ENCODE results near the gene UGT1A5.
"Not testable (repeated sequence)": the region's sequence is repeated elsewhere in the genome, so short reads cannot be mapped to it uniquely, and the experiment has no call there.

The UGT1A5 gene

DNA sequence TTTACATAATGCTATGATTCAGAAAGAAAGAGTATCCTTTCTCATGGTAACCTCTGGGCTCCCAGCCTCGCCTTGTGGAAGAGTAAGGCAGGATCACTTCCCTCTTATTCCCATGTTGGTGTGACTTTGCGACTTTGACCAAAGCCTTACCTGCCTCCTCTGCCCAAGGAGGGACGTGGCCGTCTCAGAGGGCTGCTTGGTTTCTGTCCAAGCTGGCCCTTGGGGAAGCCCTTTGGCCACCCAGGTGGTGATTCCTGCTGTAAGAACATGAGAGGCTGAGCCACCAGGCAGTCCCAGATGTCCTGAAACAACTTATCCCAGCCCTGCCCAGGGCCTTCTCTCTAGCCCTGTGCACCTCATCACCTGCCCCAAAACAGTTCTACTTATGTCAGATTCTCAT is 14.0 kb upstream of the UGT1A5 start:
- no peak for DNase-seq

DNA sequence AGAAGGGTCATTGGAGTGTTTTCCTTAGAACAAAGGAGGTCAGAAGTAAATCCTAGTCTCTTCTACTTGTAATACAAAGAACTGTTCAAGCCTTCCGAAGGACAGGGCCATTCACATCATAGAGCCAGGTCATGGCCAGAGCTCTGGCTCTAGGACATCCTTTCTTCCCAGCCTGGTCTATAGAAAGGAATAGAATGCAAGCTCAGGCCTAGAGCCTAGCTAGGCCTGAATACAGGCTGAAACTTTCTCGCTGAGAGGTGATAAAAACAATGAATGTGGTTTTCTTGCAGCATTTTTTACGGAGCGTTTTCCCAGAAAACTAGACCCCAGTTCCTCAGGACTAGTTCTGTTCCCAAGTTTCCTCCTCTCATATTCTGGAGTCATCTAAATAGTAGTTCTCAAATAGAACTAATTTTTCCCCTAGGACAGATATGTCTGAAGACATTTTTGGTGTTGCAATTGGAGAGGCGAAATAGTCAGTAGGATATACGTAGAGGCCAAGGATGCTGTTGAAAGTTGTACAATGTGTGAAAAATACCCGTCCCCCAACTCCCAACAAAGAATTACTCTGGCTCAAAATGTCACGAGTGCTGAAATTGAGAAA is 13.2 kb upstream of the UGT1A5 start:
- no peak for DNase-seq

DNA sequence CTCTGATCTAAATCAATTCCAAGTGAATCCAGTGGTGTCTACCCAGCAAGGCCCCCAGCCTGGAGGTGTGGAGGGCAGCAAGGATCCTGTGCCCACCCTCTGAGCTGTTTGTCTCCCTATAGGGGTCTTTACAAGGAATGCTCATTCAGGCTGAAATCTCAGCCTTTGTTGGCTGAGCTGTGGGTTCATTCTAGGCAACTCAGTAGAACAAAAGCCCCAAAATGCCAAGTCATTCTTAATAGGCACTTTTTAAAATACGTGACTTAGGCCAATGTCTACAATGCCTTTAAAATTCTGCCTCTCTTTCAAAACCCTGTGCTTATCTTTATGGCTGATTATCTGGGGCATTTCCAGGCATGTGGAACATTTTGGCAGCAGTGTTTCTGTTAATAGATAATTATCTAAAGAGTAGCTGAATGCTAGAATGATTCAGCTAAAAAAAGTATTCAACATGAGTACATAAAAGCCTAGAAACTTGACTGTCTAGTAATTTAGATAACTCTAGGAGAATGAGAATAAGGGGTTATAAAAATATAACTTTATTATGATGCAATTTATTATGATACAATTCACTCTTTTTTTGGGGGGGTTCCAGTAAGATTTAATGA is 12.6 kb upstream of the UGT1A5 start:
- DNase-seq: no peak

DNA sequence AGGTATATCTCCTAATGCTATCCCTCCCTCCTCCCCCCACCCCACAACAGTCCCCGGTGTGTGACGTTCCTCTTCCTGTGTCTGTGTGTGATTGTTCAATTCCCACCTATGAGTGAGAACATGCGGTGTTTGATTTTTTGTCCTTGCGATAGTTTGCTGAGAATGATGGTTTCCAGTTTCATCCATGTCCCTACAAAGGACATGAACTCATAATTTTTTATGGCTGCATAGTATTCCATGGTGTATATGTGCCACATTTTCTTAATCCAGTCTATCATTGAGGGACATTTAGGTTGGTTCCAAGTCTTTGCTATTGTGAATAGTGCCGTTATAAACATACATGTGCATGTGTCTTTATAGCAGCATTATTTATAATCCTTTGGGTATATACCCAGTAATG is 11.9 kb upstream of the UGT1A5 start:
- DNase-seq: not testable (repeated sequence)

DNA sequence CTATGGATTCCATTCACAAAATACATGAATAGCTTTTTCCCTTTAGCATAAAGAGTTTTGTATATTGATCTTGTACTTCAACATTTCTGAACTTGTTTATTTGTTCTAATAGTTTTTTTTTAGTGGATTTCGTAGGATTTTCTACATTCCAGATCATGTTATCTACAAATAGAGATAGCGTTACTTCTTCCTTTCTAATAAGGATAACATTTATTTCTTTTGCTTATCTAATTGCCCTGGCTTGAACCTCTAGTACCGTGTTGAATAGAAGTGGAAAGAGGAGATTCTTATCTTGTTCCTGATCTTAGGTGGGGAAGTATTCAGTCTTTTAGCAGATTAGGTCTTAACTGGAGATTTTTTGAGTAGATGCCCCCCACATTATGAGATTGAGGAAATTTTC is 10.5 kb upstream of the UGT1A5 start:
- no peak for DNase-seq

DNA sequence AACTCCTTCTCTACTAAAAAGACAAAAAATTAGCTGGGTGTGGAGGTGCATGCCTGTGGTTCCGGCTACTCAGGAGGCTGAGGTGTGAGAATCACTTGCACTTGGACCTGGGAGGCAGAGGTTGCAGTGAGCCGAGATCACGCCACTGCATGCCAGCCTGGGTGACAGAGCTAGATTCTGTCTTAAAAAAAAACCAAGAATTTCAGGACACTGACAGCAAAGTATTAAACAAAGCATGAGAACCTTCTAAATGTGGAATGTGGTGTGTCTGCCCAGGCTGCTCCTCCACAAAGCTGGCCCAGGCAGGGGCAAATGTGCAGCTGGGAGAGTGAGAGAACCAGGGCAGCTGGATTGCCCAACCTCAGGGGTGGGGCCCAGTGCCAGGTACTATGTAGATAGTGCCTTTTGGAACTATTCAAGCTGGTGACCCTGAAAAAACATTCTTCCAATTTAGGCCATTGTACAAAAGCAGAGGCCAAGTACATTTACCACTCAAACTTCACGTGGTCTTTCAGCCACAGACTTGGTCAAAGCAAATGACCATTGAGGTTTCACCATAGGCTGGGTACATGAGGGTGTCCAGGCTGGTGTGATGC is 6.7 kb upstream of the UGT1A5 start:
- DNase-seq: no peak

DNA sequence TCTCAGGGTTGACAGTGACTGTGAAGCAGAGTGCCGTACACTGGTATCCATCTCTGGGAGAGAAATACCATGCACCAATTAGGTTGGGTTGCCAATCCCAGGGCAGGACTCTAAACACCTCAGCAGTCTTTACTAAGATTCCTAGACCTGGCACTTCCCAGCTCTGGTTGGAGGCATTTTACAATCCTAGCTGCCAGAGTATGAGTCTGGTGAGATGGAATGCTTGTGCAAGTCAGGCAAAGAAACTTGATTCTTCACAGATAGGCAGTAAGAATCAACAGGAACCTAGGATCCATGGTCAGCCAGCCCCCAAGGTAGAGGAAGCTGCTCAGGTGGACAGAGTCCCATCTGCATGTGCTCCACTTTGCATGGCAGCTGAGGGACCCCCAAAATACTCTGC is 6.0 kb upstream of the UGT1A5 start:
- DNase-seq: no peak

DNA sequence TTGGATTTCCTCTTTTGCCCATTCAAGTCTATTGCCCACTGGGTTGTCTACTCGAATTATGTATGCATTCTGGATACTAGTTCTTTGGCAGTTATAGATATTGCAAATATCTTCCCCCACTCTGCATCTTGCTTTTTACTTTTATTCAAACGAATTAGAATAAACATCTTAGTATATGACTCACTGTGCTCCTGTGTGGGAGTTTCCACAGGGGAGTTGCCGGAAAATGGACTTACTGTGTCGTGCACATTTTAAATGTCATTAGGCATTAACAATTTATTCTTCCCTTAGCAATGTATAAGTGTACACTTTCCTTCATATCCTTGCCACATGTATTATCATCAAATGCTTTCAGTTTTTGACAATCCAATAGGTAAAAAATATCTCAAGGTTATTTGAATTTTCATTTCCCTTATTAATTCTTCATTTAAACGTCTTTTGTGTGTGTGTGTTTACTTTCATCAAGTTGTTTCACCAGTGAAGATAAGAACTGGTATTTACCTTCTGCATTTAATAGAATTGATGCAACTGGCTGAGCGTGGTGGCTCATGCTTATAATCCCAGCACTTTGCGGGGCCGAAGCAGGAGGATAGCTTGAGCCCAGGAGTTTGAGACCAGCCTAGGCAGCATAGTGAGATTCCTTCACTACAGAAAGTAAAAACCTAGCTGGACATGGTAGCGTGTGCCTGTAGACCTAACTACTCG is 4.6 kb upstream of the UGT1A5 start:
- no peak for DNase-seq

DNA sequence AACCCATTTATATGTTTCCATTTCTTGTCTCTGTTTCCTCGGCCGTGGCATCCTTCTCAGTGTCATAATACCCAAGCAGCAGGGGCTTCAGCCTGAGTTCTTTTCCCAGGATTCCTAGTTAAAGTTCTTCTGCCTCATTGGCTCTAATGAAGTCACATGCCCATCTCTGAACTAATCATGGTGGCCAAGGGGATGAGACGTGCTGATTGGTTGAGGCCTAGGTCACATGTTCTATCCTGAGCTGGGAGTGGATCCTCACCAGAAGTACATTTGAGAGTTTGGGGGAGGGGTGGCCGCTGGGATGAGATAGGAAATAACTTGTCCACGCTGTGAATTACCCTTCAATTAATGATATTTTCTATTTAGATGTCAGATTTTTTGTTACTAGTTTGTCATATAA is 3.8 kb upstream of the UGT1A5 start:
- DNase-seq: no peak

DNA sequence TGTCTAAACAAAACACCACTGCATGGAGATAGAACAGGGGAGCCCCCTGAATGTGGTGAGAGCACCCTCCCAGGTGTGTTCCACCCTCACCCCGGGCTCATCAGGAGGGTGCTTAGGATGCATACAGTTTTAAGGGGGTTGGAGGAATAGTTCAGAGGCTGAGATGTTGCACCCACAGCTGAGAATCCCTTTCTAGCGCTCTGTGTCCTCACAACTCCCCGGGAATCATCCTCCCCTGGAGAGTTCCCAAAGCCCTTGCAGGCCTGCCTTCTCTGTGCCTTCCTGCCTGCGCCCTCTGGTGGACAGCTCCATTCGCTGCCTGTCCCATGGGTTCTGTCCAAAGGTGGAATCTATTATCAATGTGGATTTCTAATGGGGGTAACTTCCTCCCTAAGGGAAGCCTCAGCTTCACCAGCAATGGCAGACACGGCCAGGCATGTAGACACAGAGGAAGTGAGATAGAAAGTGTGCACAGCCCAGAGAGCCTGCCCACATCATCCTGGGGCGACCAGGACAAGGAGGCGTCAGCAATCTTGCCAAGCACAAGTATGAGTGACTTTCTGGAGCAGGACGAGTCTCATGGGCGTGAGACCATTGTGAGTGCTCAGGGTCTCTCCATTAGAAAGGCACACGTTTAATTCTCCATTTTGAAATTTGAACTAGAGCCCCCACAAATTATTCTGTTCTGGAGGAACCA is 1.2 kb upstream of the UGT1A5 start:
- DNase-seq: peak; percentile 7

DNA sequence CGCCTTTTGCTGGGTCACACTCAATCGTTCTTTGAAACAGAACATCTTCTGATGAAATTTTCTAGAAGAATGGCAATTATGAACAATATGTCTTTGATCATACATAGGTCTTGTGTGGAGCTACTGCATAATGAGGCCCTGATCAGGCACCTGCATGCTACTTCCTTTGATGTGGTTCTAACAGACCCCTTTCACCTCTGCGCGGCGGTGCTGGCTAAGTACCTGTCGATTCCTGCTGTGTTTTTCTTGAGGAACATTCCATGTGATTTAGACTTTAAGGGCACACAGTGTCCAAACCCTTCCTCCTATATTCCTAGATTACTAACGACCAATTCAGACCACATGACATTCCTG is 532 bp downstream of the UGT1A5 start:
- no peak for DNase-seq

DNA sequence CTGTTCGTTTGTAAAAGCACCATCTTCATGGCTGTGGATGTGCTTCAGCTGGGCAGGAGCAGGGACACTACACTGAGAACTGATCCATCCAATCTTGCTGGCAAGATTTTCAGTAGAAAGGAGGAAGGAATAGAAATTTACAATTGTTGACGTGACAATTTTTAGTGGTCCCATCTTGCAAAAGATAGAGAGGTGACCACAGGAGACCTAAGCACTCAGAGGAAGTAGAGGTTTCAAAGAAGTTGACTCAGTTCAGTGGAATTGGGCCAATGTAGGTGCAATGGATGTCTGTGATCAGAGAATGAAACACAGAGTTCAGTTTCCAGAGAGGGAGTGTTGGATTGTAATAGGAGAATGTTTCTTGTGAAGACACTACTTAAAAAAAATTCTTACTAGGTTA is 1.4 kb downstream of the UGT1A5 start:
- DNase-seq: no peak

DNA sequence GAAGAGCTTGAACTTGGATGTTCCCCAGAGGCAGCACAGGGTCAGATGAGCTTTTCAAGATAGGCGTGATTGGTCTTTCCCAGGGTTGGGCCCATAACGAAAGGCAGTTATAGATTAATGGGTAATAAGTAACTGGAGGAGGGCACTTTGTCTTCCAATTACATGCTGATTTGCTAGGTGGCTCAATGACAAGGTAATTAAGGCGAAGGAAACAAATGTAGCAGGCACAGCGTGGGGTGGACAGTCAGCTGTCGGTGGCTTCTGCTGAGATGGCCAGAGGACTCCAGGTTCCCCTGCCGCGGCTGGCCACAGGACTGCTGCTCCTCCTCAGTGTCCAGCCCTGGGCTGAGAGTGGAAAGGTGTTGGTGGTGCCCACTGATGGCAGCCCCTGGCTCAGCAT is 5.8 kb downstream of the UGT1A5 start, which contains the start of gene UGT1A4:
TSS of gene UGT1A4 (plus strand) at position 185 of the 400 bp plus-strand sequence. CDS start at position 270, 85 bp downstream.
- DNase-seq: no peak

DNA sequence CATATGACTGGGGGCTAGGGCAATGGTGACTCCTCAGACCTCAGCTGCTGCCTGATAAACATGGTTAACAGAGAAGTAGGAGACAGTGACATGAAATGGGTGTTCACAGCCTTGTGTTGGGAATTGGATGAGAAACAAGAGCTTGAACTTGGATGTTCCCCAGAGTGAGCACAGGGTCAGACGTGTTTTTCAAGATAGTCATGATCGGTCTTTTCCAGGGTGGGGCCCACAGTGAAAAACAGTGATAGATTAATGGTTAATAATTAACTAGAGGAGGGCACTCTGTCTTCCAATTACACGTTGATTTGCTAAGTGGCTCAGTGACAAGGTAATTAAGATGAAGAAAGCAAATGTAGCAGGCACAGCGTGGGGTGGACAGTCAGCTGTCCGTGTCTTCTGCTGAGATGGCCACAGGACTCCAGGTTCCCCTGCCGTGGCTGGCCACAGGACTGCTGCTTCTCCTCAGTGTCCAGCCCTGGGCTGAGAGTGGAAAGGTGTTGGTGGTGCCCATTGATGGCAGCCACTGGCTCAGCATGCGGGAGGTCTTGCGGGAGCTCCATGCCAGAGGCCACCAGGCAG is 16.1 kb downstream of the UGT1A5 start, which contains the start of gene UGT1A3:
TSS of gene UGT1A3 (plus strand) at position 320 of the 579 bp plus-strand sequence. CDS start at position 405, 85 bp downstream.
- DNase-seq: no peak

DNA sequence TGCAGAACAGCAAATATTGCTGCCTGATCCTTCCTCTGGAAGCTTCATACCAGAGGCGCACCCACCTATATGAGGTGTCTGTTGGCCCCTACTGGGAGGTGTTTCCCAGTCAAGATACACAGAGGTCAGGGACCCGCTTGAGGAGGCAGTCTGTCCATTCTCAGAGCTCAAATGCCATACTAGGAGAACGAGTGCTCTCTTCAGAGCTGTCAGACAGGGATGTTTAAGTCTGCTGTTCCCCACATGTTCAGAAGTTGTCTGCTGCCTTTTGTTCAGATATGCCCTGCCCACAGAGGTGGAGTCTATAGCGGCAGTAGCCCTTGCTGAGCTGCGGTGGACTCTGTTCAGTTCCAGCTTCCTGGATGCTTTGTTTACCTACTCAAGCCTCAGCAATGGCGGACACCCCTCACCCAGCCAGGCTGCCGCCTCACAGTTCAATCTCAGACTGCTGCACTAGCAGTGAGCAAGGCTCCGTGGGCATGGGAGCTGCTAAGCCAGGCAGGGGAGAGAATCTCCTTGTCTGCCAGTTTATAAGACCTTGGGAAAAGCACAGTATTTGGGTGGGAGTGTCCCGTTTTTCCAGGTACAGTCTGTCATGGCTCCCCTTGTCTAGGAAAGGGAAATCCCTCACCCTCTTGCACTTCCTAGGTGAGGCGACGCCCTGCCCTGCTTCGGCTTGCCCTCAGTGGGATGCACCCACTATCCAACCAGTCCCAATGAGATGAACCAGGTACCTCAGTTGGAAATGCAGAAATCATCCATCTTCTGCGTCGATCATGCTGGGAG is 24.4 kb downstream of the UGT1A5 start:
- not testable (repeated sequence) for DNase-seq

DNA sequence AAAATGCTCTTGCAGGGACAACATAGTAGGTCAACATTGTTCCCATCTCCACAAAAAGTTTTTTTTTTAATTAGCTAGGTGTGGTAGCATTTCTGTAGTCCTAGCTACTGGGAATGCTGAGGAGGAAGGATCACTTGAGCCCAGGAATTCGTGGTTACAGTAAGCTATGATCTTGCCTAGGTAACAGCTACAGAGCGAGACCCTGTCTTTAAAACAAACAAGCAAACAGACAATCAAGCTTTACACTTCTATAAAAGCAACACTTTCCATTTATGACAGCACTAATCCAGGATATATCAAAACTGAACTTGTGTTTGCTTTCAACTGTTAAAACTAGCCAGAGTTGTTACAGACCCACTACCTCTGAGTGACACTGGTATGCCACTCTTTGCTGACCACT is 28.2 kb downstream of the UGT1A5 start:
- no peak for DNase-seq

DNA sequence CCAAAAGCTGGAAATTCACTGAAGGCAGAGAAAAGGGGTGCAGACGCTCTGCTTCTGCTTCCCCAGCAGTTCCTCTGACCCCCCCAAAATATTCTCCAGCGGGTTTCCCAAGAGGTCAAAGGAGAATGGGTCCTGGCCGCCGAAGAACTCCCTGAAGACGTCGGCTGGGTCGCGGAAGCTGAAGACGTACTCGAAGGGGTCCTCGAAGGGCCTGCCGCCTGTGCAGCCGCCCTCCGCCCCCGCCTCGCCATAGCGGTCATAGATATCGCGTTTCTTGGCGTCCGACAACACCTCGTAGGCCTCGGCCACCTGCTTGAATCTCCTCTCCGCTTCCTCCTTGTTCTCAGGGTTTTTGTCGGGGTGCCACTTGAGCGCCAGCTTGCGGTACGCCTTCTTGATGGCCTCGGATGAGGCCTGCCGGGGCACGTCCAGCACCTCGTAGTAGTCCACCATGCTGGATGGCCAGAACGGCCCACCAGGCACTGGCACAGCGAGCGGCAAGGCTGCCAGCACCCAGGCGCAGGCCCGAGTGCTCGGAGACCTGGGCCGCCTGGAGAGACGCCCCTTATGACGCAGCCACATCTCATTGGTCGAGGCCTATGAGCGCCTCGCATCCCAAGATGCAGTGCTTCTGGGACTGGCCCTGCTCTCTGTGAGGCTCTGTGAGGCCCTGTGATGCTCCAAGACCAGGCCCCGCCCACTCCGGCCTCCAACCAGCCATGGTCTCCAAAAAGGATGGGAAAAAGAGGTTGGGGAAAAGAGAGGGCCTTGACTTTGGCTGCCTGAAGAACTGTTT is 31.0 kb downstream of the UGT1A5 start:
- no peak for DNase-seq

DNA sequence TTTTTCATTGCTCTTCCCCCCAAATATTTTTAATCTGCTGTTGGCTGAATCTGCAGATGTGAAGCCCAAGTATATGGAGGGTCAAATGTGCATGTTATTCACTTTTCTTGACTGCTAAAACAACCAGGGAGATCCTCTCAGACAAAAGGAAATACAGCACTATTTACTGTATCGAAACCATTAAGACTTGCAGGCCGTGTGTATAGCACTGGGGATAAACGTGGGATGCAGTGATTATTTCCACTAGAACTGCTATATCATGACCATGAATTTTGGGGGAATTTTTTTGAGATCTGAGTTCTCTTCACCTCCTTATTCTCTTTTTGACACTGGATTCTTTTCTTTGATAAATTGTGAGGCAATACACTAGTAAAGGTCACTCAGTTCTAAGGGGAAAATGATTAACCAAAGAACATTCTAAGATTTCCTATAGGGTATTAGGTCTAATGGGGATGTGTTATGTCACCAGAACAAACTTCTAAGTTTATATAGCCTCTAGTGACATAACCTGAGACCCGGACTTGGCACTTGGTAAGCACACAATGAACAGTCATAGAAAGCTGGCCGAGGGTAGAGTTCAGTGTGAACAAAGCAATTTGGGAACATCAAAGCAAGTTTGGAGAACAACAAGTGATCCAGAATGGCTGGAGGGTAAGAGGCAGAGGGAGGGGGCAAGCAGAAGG is 32.5 kb downstream of the UGT1A5 start:
- no peak for DNase-seq

DNA sequence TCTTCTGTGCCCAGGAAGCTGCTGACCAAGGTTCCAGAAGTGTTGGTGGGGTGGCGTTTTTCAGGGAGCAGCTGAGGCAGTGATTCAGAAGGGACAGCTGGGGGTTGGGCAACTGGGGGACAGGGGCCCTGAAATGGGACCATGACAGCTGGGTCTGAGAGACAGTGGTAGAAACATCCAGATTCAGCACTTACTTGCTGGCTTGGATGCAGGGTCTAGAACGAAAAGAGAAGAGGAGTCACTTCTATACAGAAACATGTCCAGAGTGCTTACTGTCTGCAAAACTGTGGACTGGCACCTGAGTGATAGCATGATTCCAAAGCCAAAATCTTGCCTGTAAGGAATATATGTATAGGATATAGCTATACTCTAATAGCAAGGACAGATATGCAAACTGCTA is 33.1 kb downstream of the UGT1A5 start:
- not testable (repeated sequence) for DNase-seq

DNA sequence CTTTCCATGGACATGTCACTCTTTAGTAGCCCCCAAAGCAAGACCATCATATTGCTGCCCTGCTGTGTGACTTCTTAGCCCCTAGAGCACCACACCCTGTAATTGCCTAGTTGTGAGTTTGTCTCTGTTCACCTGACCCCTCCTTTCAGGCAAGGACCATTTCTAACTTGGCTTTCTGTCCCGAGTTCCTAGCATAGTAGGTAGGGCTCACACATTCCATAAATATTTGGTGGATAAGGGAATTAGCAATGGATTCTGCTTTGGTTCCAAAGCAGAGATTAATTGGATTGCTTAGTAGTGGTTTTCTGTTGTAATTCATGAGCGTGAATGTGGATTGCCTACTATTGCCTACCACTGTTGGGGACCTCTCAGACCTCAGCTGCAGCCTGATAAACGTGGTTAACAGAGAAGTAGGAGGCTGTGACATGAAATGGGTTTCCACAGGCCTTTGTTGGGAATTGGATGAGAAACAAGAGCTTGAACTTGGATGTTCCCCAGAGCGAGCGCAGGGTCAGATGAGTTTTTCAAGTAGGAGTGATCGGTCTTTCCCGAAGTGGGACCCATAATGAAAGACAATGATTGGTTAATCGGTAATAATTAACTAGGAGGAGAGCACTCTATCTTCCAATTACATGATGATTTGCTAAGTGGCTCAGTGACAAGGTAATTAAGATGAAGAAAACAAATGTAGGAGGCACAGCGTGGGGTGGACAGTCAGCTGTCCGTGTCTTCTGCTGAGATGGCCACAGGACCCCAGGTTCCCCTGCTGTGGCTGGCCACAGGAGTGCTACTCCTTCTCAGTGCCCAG is 34.0 kb downstream of the UGT1A5 start:
- DNase-seq: no peak

Measured in GDM1 (cell line).